WERI-Rb-1 (cell line): ENCODE data around the gene PTPRN.
A peak's percentile ranks its signal among the peaks of the same experiment; 100 is the strongest.
"Not testable (repeated sequence)": the region's sequence is repeated elsewhere in the genome, so short reads cannot be mapped to it uniquely, and the experiment has no call there.

ENCODE experiments used
- DNase-seq: peaks from one replicate; pipeline ENCODE4 v3.0.0-alpha.2; 2020
- H3K27ac ChIP-seq: fragments of 250-450 bp; sonication (Bioruptor Pico); 2 replicates; pipeline ENCODE4 v1.5.1; 2020; ENCODE audit warnings: mild to moderate bottlenecking, moderate library complexity
- H3K27me3 ChIP-seq: fragments of 250-450 bp; sonication (Bioruptor Pico); 2 replicates; pipeline ENCODE4 v1.5.1; 2021; ENCODE audit warnings: mild to moderate bottlenecking, low read depth, moderate library complexity; ENCODE audit not compliant: insufficient read depth, severe bottlenecking
- H3K36me3 ChIP-seq: fragments of 250-450 bp; sonication (Bioruptor Pico); 2 replicates; pipeline ENCODE4 v1.5.1; 2020; ENCODE audit warnings: mild to moderate bottlenecking, moderate library complexity
- H3K4me3 ChIP-seq: 2 replicates; pipeline ENCODE4 v1.5.1; 2011; ENCODE audit warnings: low read depth, mild to moderate bottlenecking, control low read depth, low read length
- H3K9me3 ChIP-seq: fragments of 250-450 bp; sonication (Bioruptor Pico); 2 replicates; pipeline ENCODE4 v1.5.1; 2021; ENCODE audit warnings: mild to moderate bottlenecking, moderate library complexity; ENCODE audit not compliant: severe bottlenecking
- CTCF ChIP-seq: IDR thresholded peaks from 2 replicates; pipeline ENCODE4 v1.5.1; 2011; ENCODE audit warnings: low read depth, mild to moderate bottlenecking, control low read depth, inconsistent platforms, low read length

PTPRN gene

DNA sequence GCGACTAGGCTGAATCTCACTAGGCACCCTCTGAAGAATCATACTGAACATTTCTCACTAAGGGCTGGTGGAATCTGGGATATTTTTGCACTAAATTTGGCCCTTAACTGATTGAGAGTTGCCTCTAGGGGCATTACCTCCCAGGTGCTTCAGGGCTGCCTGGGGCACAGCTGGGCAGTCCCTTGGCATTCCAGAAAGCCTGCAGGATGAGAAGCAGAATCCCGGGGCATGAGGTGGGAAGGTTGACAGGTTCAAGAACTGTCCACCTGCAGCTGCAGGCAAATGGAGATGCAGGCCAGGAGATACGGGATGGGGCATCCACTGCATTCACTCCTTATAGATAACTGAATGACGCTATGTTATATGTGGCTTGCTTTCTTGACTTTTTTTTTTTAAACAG, 15.9 kb upstream of the PTPRN start:
- Histone ChIP-seq H3K27ac (no peak overlapping the region), H3K36me3 (no peaks in the 10 kb centered on the region), H3K27me3 (no peaks in the 10 kb centered on the region), H3K9me3 (no peaks in the 10 kb centered on the region), H3K4me3 (no peak overlapping the region)
- no peak for TF ChIP-seq CTCF
- no peak for DNase-seq

- no peaks in the 10 kb centered on the region for H3K27me3 ChIP-seq
- H3K4me3 ChIP-seq = no peak overlapping the region
- no peak for TF ChIP-seq CTCF
These were observed 14.2 kb upstream of the PTPRN start for GRCh38 chr2:219323434-219323833.

GRCh38 chr2:219314804-219315468, 5.7 kb upstream of the PTPRN start:
- DNase-seq = no peak
- H3K9me3 ChIP-seq = no peaks in the 10 kb centered on the region
- H3K4me3 ChIP-seq = no peak overlapping the region
- no peak for TF ChIP-seq CTCF
- H3K36me3 ChIP-seq = no peaks in the 10 kb centered on the region
- H3K27ac ChIP-seq = no peak overlapping the region
- no peaks in the 10 kb centered on the region for H3K27me3 ChIP-seq

More at GRCh38 chr2:219323434-219323833, 14.2 kb upstream of the PTPRN start:
- no peak overlapping the region for H3K27ac ChIP-seq
- no peak for DNase-seq
- H3K9me3 ChIP-seq = no peaks in the 10 kb centered on the region
- H3K36me3 ChIP-seq = no peaks in the 10 kb centered on the region

DNA sequence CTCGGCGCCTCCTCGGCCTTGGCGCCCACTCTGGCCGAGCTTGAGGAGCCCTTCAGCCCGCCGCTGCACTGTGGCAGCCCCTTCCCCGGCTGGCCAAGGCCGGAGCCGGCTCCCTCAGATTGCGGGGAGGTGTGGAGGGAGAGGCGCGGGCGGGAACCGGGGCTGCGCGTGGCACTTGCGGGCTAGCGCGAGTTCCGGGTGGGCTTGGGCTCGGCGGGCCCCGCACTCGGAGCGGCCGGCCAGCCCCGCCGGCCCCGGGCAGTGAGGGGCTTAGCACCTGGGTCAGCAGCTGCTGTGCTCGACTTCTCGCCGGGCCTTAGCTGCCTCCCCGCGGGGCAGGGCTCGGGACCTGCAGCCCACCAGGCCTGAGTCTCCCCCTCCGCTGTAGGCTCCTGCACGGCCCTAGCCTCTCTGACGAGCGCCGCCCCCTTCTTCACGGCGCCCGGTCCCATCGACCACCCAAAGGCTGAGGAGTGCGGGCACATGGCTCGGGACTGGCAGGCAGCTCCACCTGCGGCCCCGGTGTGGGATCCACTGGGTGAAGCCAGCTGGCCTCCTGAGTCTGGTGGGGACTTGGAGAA, 3.6 kb upstream of the PTPRN start:
- DNase-seq, H3K9me3 ChIP-seq, H3K27ac ChIP-seq, H3K36me3 ChIP-seq, H3K27me3 ChIP-seq, H3K4me3 ChIP-seq: not testable (repeated sequence)

DNA sequence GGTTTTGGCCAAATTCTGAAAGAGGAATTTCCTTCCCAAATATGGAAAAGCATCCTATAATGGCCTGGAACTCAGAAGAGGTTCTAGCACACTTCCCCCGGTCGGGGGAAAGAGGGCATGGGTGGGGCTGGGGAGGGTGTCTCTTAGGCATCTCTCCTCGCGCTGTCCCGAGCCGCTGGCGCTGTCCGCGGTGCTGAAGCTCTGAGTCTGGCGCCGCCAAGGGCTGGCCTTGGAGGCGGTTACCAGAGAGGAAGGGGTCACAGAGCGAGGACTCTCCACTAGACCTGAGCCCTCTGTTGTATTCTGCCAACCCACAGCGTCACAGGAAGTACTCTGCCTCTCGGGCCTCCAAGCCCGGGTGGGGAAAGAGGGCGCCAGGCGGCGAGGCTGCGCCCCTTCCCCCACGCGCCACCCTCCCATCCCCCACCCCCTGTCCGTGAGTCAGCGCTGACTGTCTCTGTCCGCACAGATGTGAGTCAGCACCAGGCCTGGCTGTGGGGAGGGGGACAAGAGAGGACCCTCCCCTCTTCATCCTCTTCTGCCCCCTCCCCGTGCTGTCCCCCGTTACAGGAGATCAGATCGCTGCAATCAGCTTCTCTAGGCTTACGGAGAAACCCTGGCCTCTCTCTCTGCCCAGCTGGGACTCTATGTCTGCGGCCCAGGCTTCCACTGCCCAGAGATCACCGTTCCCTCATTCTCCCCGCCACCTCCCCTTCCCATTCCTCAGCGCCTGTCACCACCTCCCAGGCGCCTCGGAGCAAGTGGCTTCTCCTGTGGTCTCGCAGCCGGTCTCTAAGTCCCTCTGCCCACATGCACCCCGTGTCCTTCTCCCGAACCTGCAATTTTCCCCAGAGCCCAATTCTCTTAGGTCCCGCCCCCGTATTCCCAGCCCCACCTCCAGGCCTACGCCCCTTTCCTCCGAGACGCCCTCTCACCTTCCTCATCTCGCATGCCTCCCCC, 779 bp downstream of the PTPRN start:
- Histone ChIP-seq H3K4me3 (peak overlapping the region; percentile 82), H3K9me3 (no peaks in the 10 kb centered on the region), H3K27me3 (no peaks in the 10 kb centered on the region), H3K27ac (peak overlapping the region; percentile 82), H3K36me3 (peaks cover 22% of the 10 kb centered on the region)
- TF ChIP-seq CTCF = peak; percentile 33; the same call in 1 of the 2 replicates
- DNase-seq = peak; percentile 59

- Histone ChIP-seq H3K36me3 (peaks cover 33% of the 10 kb centered on the region), H3K27ac (no peak overlapping the region), H3K27me3 (no peaks in the 10 kb centered on the region), H3K9me3 (no peaks in the 10 kb centered on the region), H3K4me3 (no peak overlapping the region)
- DNase-seq = no peak
- TF ChIP-seq CTCF = no peak
These were observed 3.2 kb downstream of the PTPRN start for GRCh38 chr2:219306047-219306446.
